Retinal pigment epithelial cell (primary cell): ENCODE results near the gene EGR1.
"Not testable (repeated sequence)": the region's sequence is repeated elsewhere in the genome, so short reads cannot be mapped to it uniquely, and the experiment has no call there.

Experiments used
- DNase-seq: peaks from one replicate; pipeline ENCODE4 v3.0.0-alpha.2; 2010; ENCODE audit warnings: low read depth
- H3K4me3 ChIP-seq: 2 replicates; pipeline ENCODE4 v1.5.1; 2011; ENCODE audit warnings: mild to moderate bottlenecking, low read length, control low read depth, moderate library complexity
- CTCF ChIP-seq: conservative IDR thresholded peaks from 2 replicates; pipeline ENCODE4 v1.5.1; 2011; ENCODE audit warnings: low read depth, low read length, control low read depth, inconsistent platforms

Gene EGR1

GRCh38 chr5:138504799-138505198, 39.5 kb downstream of the EGR1 start:
- no peak for TF ChIP-seq CTCF

GRCh38 chr5:138506370-138507306, 41.4 kb downstream of the EGR1 start:
- H3K4me3 ChIP-seq: no peak overlapping the region
- no peak for DNase-seq
- TF ChIP-seq CTCF: no peak

More at GRCh38 chr5:138504799-138505198, 39.5 kb downstream of the EGR1 start:
- peak; percentile 38 for DNase-seq
- no peak overlapping the region for H3K4me3 ChIP-seq

GRCh38 chr5:138507485-138507884, 42.2 kb downstream of the EGR1 start:
- DNase-seq, H3K4me3 ChIP-seq: not testable (repeated sequence)

GRCh38 chr5:138508958-138509357, 43.7 kb downstream of the EGR1 start:
- no peak for TF ChIP-seq CTCF
- DNase-seq: no peak
- no peak overlapping the region for H3K4me3 ChIP-seq

GRCh38 chr5:138514021-138514420, 48.7 kb downstream of the EGR1 start:
- DNase-seq: no peak
- H3K4me3 ChIP-seq: no peak overlapping the region
- TF ChIP-seq CTCF: no peak

GRCh38 chr5:138515556-138516245, 50.4 kb downstream of the EGR1 start:
- H3K4me3 ChIP-seq: no peak overlapping the region
- DNase-seq: no peak
- TF ChIP-seq CTCF: no peak

- H3K4me3 ChIP-seq: no peak overlapping the region
- TF ChIP-seq CTCF: no peak
- no peak for DNase-seq
These were observed 52.2 kb downstream of the EGR1 start for GRCh38 chr5:138517437-138517836.
